GM12878 (cell line): ENCODE data around the gene CYP46A1.

Source experiments
- EZH2 ChIP-seq: IDR thresholded peaks from 2 replicates; pipeline ENCODE4 v1.6.1; 2012; ENCODE audit warnings: low read depth, mild to moderate bottlenecking, control low read depth, inconsistent platforms, low read length, borderline replicate concordance; ENCODE audit not compliant: control insufficient read depth
- ZBTB33 ChIP-seq: fragments of 450-650 bp; IDR thresholded peaks from 2 replicates; pipeline ENCODE4 v1.6.1; 2017; ENCODE audit warnings: mild to moderate bottlenecking

GRCh38 chr14:99698236-99698635, 14.1 kb downstream of the CYP46A1 start:
- TF ChIP-seq ZBTB33, result no peak
- TF ChIP-seq EZH2, result no peak
